GM23248 (cell line): ENCODE measurements around the gene MUSK.

Experiments
- EZH2 ChIP-seq: fragments of 200-600 bp; sonication (generic); IDR thresholded peaks from 2 replicates; pipeline ENCODE4 v1.6.1; 2018; ENCODE audit warnings: antibody characterized with exemption, mild to moderate bottlenecking; ENCODE audit not compliant: insufficient read depth, poor library complexity, severe bottlenecking
- EZH2phosphoT487 ChIP-seq: fragments of 200-600 bp; sonication (generic); IDR thresholded peaks from 2 replicates; pipeline ENCODE4 v1.6.1; 2018; ENCODE audit warnings: antibody characterized with exemption, moderate library complexity, mild to moderate bottlenecking, low read depth; ENCODE audit not compliant: insufficient read depth

GRCh38 chr9:110764006-110764405, 95.4 kb downstream of the MUSK start:
- TF ChIP-seq EZH2 (no peak), EZH2phosphoT487 (no peak)
